Measurements from ENCODE around the gene PRDM16.

Gene PRDM16

GRCh38 chr1:3330771-3331245 lies 261.8 kb downstream of the PRDM16 start:
- no peak overlapping the region for H3K4me2 ChIP-seq (ENCODE audit: insufficient read depth, low read length)
- no peaks in the 10 kb centered on the region for H3K9me3 ChIP-seq (ENCODE audit: insufficient read depth, low read length, severe bottlenecking)
- H3K36me3 ChIP-seq (ENCODE audit: insufficient read depth, low read length) = no peaks in the 10 kb centered on the region
- no peaks in the 10 kb centered on the region for H3K79me2 ChIP-seq (ENCODE audit: insufficient read depth, low read length)
- H3K4me3 ChIP-seq (ENCODE audit: low read depth in 1 of 2, low read length in 2 of 2) = no peak overlapping the region
- H3K27ac ChIP-seq (ENCODE audit: low read length) = no peak overlapping the region
- ATAC-seq (ENCODE audit: insufficient read depth, low read depth) (no peak), DNase-seq (no peak)
- H3K9ac ChIP-seq (ENCODE audit: low read depth, low read length) = no peak overlapping the region
- no peaks in the 10 kb centered on the region for H3K27me3 ChIP-seq (ENCODE audit: insufficient read depth, low read length, poor library complexity)
- TF ChIP-seq EZH2 (IDR thresholded peaks at IDR 0.05; ENCODE audit: borderline replicate concordance, low read depth, low read length, severe bottlenecking) (no peak), CTCF (IDR thresholded peaks at IDR 0.05; ENCODE audit: borderline replicate concordance, extremely low read depth, low read length, poor library complexity, severe bottlenecking) (no peak)
- H3K4me1 ChIP-seq (ENCODE audit: insufficient read depth, low read length) = no peaks in the 10 kb centered on the region
- H4K20me1 ChIP-seq (ENCODE audit: insufficient read depth, low read length) = no peaks in the 10 kb centered on the region
- H2AFZ ChIP-seq (ENCODE audit: low read depth, low read length) = no peak overlapping the region

GRCh38 chr1:3331564-3331963 lies 262.6 kb downstream of the PRDM16 start:
- Histone ChIP-seq H3K79me2 (ENCODE audit: insufficient read depth, low read length) (no peaks in the 10 kb centered on the region), H3K4me1 (ENCODE audit: insufficient read depth, low read length) (no peaks in the 10 kb centered on the region), H3K4me3 (ENCODE audit: low read depth in 1 of 2, low read length in 2 of 2) (no peak overlapping the region), H3K36me3 (ENCODE audit: insufficient read depth, low read length) (no peaks in the 10 kb centered on the region), H3K27ac (ENCODE audit: low read length) (no peak overlapping the region), H3K9ac (ENCODE audit: low read depth, low read length) (no peak overlapping the region), H3K27me3 (ENCODE audit: insufficient read depth, low read length, poor library complexity) (no peaks in the 10 kb centered on the region), H4K20me1 (ENCODE audit: insufficient read depth, low read length) (no peaks in the 10 kb centered on the region), H2AFZ (ENCODE audit: low read depth, low read length) (no peak overlapping the region), H3K9me3 (ENCODE audit: insufficient read depth, low read length, severe bottlenecking) (peaks cover 6% of the 10 kb centered on the region), H3K4me2 (ENCODE audit: insufficient read depth, low read length) (no peak overlapping the region)
- TF ChIP-seq EZH2 (IDR thresholded peaks at IDR 0.05; ENCODE audit: borderline replicate concordance, low read depth, low read length, severe bottlenecking) (no peak), CTCF (IDR thresholded peaks at IDR 0.05; ENCODE audit: borderline replicate concordance, extremely low read depth, low read length, poor library complexity, severe bottlenecking) (no peak)
- ATAC-seq (ENCODE audit: insufficient read depth, low read depth) (no peak), DNase-seq (no peak)

- TF ChIP-seq CTCF (IDR thresholded peaks at IDR 0.05; ENCODE audit: borderline replicate concordance, extremely low read depth, low read length, poor library complexity, severe bottlenecking) (no peak), EZH2 (IDR thresholded peaks at IDR 0.05; ENCODE audit: borderline replicate concordance, low read depth, low read length, severe bottlenecking) (no peak)
- H3K27ac ChIP-seq (ENCODE audit: low read length) = no peak overlapping the region
These were observed 263.0 kb downstream of the PRDM16 start for GRCh38 chr1:3332043-3332442.

GRCh38 chr1:3332662-3333061 lies 263.7 kb downstream of the PRDM16 start:
- DNase-seq (no peak), ATAC-seq (ENCODE audit: insufficient read depth, low read depth) (no peak)
- Histone ChIP-seq H2AFZ (ENCODE audit: low read depth, low read length) (no peak overlapping the region), H3K79me2 (ENCODE audit: insufficient read depth, low read length) (no peaks in the 10 kb centered on the region), H3K27me3 (ENCODE audit: insufficient read depth, low read length, poor library complexity) (no peaks in the 10 kb centered on the region), H4K20me1 (ENCODE audit: insufficient read depth, low read length) (no peaks in the 10 kb centered on the region), H3K9ac (ENCODE audit: low read depth, low read length) (no peak overlapping the region), H3K4me3 (ENCODE audit: low read depth in 1 of 2, low read length in 2 of 2) (no peak overlapping the region), H3K4me1 (ENCODE audit: insufficient read depth, low read length) (no peaks in the 10 kb centered on the region), H3K4me2 (ENCODE audit: insufficient read depth, low read length) (no peak overlapping the region), H3K36me3 (ENCODE audit: insufficient read depth, low read length) (no peaks in the 10 kb centered on the region), H3K9me3 (ENCODE audit: insufficient read depth, low read length, severe bottlenecking) (peaks cover 11% of the 10 kb centered on the region), H3K27ac (ENCODE audit: low read length) (no peak overlapping the region)
- TF ChIP-seq CTCF (IDR thresholded peaks at IDR 0.05; ENCODE audit: borderline replicate concordance, extremely low read depth, low read length, poor library complexity, severe bottlenecking) (no peak), EZH2 (IDR thresholded peaks at IDR 0.05; ENCODE audit: borderline replicate concordance, low read depth, low read length, severe bottlenecking) (no peak)

More at GRCh38 chr1:3332043-3332442, 263.0 kb downstream of the PRDM16 start:
- Histone ChIP-seq H3K79me2 (ENCODE audit: insufficient read depth, low read length) (no peaks in the 10 kb centered on the region), H3K9ac (ENCODE audit: low read depth, low read length) (no peak overlapping the region), H3K4me2 (ENCODE audit: insufficient read depth, low read length) (no peak overlapping the region), H3K4me1 (ENCODE audit: insufficient read depth, low read length) (no peaks in the 10 kb centered on the region), H2AFZ (ENCODE audit: low read depth, low read length) (no peak overlapping the region), H3K36me3 (ENCODE audit: insufficient read depth, low read length) (no peaks in the 10 kb centered on the region), H3K9me3 (ENCODE audit: insufficient read depth, low read length, severe bottlenecking) (peaks cover 11% of the 10 kb centered on the region), H3K27me3 (ENCODE audit: insufficient read depth, low read length, poor library complexity) (no peaks in the 10 kb centered on the region), H4K20me1 (ENCODE audit: insufficient read depth, low read length) (no peaks in the 10 kb centered on the region), H3K4me3 (ENCODE audit: low read depth in 1 of 2, low read length in 2 of 2) (no peak overlapping the region)
- DNase-seq (no peak), ATAC-seq (ENCODE audit: insufficient read depth, low read depth) (no peak)
